Liver (tissue), 9 donors: Measurements from ENCODE around the gene OSTC. TPM values are rescaled to one million over a fixed set of nuclear protein-coding genes. Genes with fewer than 3 reads are reported as not detected.
A peak's percentile ranks its signal among the peaks of the same experiment; 100 is the strongest.

Source experiments
- DNase-seq: peaks from one replicate; pipeline ENCODE4 v3.0.0-alpha.2; 2017; ENCODE audit warnings: low spot score
- H3K27ac ChIP-seq, 2 donors: one replicate each; pipeline ENCODE4 v1.7.0; 2013; ENCODE audit warnings: inconsistent platforms in 2 of 2, low read length in 2 of 2, control low read depth in 1 of 2, low read depth in 1 of 2, mild to moderate bottlenecking in 1 of 2
- H3K27me3 ChIP-seq, 4 donors: one replicate each; pipeline versions ENCODE4 v1.6.1 to v1.7.0; 2013; ENCODE audit warnings: low read length in 3 of 4, inconsistent platforms in 1 of 4, mild to moderate bottlenecking in 1 of 4, moderate library complexity in 1 of 4; ENCODE audit not compliant: control insufficient read depth in 4 of 4, insufficient read depth in 4 of 4
- H3K36me3 ChIP-seq, 4 donors: one replicate each; pipeline versions ENCODE4 v1.6.1 to v1.7.0; 2013; ENCODE audit warnings: low read length in 3 of 4, mild to moderate bottlenecking in 3 of 4, low read depth in 1 of 4, moderate library complexity in 1 of 4; ENCODE audit not compliant: control insufficient read depth in 4 of 4, insufficient read depth in 3 of 4
- H3K4me1 ChIP-seq, 4 donors: one replicate each; pipeline versions ENCODE4 v1.6.1 to v1.7.0; 2013; ENCODE audit warnings: low read length in 3 of 4, mild to moderate bottlenecking in 3 of 4, moderate library complexity in 1 of 4; ENCODE audit not compliant: control insufficient read depth in 4 of 4, insufficient read depth in 4 of 4
- H3K4me3 ChIP-seq, 3 donors: one replicate each; pipeline versions ENCODE4 v1.6.1 to v1.7.0; 2013; ENCODE audit warnings: low read length in 3 of 3, control low read depth in 1 of 3, low read depth in 1 of 3, mild to moderate bottlenecking in 1 of 3
- H3K9ac ChIP-seq, 2 donors: one replicate each; pipeline ENCODE4 v1.7.0; 2013; ENCODE audit warnings: low read length in 2 of 2, mild to moderate bottlenecking in 2 of 2, moderate library complexity in 2 of 2, control low read depth in 1 of 2, low read depth in 1 of 2
- H3K9me3 ChIP-seq, 4 donors: one replicate each; pipeline versions ENCODE4 v1.6.1 to v1.7.0; 2013; ENCODE audit warnings: low read length in 3 of 4; ENCODE audit not compliant: control insufficient read depth in 4 of 4
- EGR1 ChIP-seq, 2 donors: IDR thresholded peaks; 2 replicates each; pipeline ENCODE4 v1.6.1; 2016 to 2018; ENCODE audit warnings: antibody characterized with exemption in 2 of 2, low read depth in 2 of 2
- FOXA1 ChIP-seq: IDR thresholded peaks from 2 replicates; pipeline ENCODE4 v1.6.1; 2016; ENCODE audit warnings: antibody characterized with exemption
- FOXA2 ChIP-seq: IDR thresholded peaks from 2 replicates; pipeline ENCODE4 v1.6.1; 2016; ENCODE audit warnings: antibody characterized with exemption
- HNF4A ChIP-seq, 2 donors: conservative IDR thresholded peaks; 2 replicates each; pipeline ENCODE4 v1.6.1; 2016; ENCODE audit warnings: antibody characterized with exemption in 2 of 2, mild to moderate bottlenecking in 2 of 2
- JUND ChIP-seq, 2 donors: IDR thresholded peaks; 2 replicates each; pipeline ENCODE4 v1.6.1; 2016; ENCODE audit warnings: antibody characterized with exemption in 2 of 2
- NR2F2 ChIP-seq: IDR thresholded peaks from 2 replicates; pipeline ENCODE4 v1.6.1; 2016; ENCODE audit warnings: antibody characterized with exemption
- RAD21 ChIP-seq, 2 donors: IDR thresholded peaks; 2 replicates each; pipeline ENCODE4 v1.6.1; 2016; ENCODE audit warnings: antibody characterized with exemption in 2 of 2, mild to moderate bottlenecking in 2 of 2
- TAF1 ChIP-seq: conservative IDR thresholded peaks from 2 replicates; pipeline ENCODE4 v1.6.1; 2016; ENCODE audit warnings: antibody characterized with exemption, mild to moderate bottlenecking
- WGBS: extraction: QIAGEN DNeasy Blood & Tissue Kit; methylation state at CpG from one replicate; pipeline ENCODE4 v1.1.7; 2013; 5-methylcytosine and 5-hydroxymethylcytosine counted together
- polyA plus RNA-seq, 2 donors: library from polyadenylated mRNA; stranded (reverse) in 1 of 2; unstranded in 1 of 2; fragments of 200-250 nt in 1 of 2; fragments of >200 nt in 1 of 2; fragmentation: Nextera tagmentation in 1 of 2; extraction: Ambion mirVana in 1 of 2; gene quantifications; one replicate each; pipeline versions ENCODE4 v1.2.1 to v1.2.3, GENCODE V29; 2013 to 2015
- total RNA-seq, 2 donors: library from RNA; depleted of rRNA; stranded (reverse); fragments of >200 nt; gene quantifications; one replicate each; pipeline ENCODE4 v1.2.3, GENCODE V29; 2014
- TF ChIP-seq, protein P1 (sequence below): IDR thresholded peaks from 2 replicates; pipeline ENCODE4 v1.6.1; 2016; ENCODE audit warnings: antibody characterized with exemption
- TF ChIP-seq, protein P2 (sequence below): IDR thresholded peaks from 2 replicates; pipeline ENCODE4 v1.6.1; 2016; ENCODE audit warnings: antibody characterized with exemption, mild to moderate bottlenecking
- TF ChIP-seq, protein P3 (sequence below): IDR thresholded peaks from 2 replicates; pipeline ENCODE4 v1.6.1; 2016; ENCODE audit warnings: antibody characterized with exemption
- TF ChIP-seq, protein P4 (sequence below): fragments of 150-350 bp; IDR thresholded peaks from 2 replicates; pipeline ENCODE4 v1.5.1; 2017; ENCODE audit warnings: improper control_type of control experiment, low read depth, low read length; ENCODE audit not compliant: missing input control
- donor health status: healthy.
- donor health status: healthy.
- donor health status: healthy.
- donor health status: healthy.
- donor health status: healthy.

OSTC gene
- total and polyA plus RNA-seq, 4 donors = 113 to 148 (median 143) TPM

DNA sequence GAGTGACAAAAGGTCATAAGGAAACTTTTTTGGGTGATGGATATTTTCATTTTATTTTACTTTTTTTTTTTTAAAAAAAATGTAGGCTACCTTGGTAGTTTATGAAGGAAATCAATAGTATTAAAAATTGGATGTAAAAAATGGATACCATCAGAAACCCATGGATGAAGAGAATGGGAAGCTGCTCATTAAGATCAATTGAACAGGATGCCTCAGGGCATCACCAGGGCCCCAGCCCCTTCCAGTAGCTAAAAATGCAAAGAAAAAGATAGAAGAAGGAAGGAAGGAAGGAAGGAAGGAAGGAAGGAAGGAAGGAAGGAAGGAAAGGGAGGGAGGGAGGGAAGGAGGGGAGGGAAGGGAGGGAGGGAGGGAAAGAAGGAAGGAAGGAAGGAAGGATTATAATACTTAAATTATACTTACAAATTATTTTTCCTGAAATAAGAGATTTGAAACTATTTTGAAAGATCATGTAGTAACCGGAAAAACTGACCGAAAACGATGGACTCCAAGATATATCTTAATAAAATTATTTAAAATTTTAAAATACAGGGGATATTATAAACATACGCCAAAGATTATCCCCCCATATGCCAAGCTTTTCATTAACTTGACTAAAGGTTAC, 24.1 kb downstream of the OSTC start:
- H3K4me3 ChIP-seq = no peak overlapping the region
- H3K9ac ChIP-seq = no peak overlapping the region
- no peaks in the 10 kb centered on the region for H3K9me3 ChIP-seq
- no peak for DNase-seq
- TF ChIP-seq EGR1 (IDR thresholded peaks at IDR 0.05; ENCODE audit: low read depth in 2 of 2) = no peak
- TF ChIP-seq FOXA2 = no peak
- TF ChIP-seq JUND (IDR thresholded peaks at IDR 0.05) = no peak
- TF ChIP-seq, protein P1, sequence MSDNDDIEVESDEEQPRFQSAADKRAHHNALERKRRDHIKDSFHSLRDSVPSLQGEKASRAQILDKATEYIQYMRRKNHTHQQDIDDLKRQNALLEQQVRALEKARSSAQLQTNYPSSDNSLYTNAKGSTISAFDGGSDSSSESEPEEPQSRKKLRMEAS = no peak
- no peak for TF ChIP-seq TAF1
- WGBS = 73% methylated on average over 4 of the region's 4 CpGs
- no peaks in the 10 kb centered on the region for H3K27me3 ChIP-seq
- H3K27ac ChIP-seq = no peak overlapping the region
- H3K4me1 ChIP-seq = no peaks in the 10 kb centered on the region
- H3K36me3 ChIP-seq = peaks cover 3 to 14% (median 7%) of the 10 kb centered on the region in 4 donors

DNA sequence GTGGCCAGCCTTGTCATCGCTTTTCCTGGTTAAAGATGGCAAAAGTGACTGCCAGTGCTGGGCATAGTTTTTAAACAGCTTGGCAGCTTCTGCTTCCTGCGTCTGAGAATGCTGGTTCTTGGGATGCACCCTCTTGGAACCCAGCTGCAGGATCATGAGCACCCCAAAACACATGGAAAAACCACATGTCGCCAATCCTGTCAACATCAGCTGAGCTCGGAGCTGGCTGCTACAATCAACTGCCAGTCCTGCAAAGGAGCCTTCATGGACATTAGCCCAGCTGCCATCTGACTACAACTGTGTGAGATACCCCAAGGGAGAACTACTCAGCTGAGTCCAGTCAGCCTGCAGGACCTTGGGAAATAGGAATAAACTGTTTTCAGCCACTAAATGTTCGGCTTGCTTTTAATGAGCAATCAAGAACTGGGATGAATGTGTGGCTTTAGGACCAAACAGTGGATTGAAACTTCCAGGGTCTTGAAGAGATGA, 31.0 kb downstream of the OSTC start:
- TF ChIP-seq, protein P2, sequence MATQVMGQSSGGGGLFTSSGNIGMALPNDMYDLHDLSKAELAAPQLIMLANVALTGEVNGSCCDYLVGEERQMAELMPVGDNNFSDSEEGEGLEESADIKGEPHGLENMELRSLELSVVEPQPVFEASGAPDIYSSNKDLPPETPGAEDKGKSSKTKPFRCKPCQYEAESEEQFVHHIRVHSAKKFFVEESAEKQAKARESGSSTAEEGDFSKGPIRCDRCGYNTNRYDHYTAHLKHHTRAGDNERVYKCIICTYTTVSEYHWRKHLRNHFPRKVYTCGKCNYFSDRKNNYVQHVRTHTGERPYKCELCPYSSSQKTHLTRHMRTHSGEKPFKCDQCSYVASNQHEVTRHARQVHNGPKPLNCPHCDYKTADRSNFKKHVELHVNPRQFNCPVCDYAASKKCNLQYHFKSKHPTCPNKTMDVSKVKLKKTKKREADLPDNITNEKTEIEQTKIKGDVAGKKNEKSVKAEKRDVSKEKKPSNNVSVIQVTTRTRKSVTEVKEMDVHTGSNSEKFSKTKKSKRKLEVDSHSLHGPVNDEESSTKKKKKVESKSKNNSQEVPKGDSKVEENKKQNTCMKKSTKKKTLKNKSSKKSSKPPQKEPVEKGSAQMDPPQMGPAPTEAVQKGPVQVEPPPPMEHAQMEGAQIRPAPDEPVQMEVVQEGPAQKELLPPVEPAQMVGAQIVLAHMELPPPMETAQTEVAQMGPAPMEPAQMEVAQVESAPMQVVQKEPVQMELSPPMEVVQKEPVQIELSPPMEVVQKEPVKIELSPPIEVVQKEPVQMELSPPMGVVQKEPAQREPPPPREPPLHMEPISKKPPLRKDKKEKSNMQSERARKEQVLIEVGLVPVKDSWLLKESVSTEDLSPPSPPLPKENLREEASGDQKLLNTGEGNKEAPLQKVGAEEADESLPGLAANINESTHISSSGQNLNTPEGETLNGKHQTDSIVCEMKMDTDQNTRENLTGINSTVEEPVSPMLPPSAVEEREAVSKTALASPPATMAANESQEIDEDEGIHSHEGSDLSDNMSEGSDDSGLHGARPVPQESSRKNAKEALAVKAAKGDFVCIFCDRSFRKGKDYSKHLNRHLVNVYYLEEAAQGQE = no peak
- TF ChIP-seq NR2F2 (no peak), HNF4A (conservative IDR thresholded peaks at IDR 0.05) (no peak), FOXA1 (no peak)
- TF ChIP-seq, protein P3, sequence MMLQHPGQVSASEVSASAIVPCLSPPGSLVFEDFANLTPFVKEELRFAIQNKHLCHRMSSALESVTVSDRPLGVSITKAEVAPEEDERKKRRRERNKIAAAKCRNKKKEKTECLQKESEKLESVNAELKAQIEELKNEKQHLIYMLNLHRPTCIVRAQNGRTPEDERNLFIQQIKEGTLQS = no peak
- 96% methylated on average over 5 of the region's 5 CpGs for WGBS
- Histone ChIP-seq H3K4me3 (no peak overlapping the region), H3K27me3 (no peaks in the 10 kb centered on the region), H3K9me3 (no peaks in the 10 kb centered on the region), H3K9ac (no peak overlapping the region), H3K27ac (no peak overlapping the region), H3K4me1 (no peaks in the 10 kb centered on the region), H3K36me3 (peaks cover 0 to 12% (median 4%) of the 10 kb centered on the region in 4 donors)
- no peak for DNase-seq

DNA sequence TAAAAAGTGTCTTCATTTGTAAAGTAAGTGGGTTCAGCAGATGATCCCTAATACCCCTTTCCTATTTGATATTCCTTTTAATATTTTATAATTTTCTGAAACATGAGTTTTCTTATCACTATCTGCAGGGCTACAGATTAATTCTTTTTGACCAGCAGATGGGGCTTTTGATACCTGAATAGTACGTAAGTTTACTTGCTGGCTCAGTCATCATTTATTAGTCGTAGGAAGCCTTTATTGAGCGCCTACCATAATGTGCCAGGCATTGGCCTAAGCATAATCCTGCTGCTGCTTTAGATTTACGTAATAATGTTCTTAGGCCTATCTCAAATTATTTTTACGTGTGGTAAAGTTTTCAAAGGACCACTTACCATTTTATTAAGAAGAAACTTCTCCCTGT, 33.1 kb downstream of the OSTC start:
- Histone ChIP-seq H3K4me3 (no peak overlapping the region), H3K9ac (no peak overlapping the region), H3K36me3 (peaks cover 0 to under 1% (median 0%) of the 10 kb centered on the region in 4 donors), H3K27me3 (no peaks in the 10 kb centered on the region), H3K4me1 (no peaks in the 10 kb centered on the region), H3K9me3 (no peaks in the 10 kb centered on the region), H3K27ac (no peak overlapping the region)
- TF ChIP-seq, protein P2 = no peak
- TF ChIP-seq, protein P4, sequence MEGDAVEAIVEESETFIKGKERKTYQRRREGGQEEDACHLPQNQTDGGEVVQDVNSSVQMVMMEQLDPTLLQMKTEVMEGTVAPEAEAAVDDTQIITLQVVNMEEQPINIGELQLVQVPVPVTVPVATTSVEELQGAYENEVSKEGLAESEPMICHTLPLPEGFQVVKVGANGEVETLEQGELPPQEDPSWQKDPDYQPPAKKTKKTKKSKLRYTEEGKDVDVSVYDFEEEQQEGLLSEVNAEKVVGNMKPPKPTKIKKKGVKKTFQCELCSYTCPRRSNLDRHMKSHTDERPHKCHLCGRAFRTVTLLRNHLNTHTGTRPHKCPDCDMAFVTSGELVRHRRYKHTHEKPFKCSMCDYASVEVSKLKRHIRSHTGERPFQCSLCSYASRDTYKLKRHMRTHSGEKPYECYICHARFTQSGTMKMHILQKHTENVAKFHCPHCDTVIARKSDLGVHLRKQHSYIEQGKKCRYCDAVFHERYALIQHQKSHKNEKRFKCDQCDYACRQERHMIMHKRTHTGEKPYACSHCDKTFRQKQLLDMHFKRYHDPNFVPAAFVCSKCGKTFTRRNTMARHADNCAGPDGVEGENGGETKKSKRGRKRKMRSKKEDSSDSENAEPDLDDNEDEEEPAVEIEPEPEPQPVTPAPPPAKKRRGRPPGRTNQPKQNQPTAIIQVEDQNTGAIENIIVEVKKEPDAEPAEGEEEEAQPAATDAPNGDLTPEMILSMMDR = peak; percentile 49
- TF ChIP-seq RAD21 (IDR thresholded peaks at IDR 0.05) = peak; percentile 84
- no peak for DNase-seq
- WGBS = 14% methylated on average over 5 of the region's 5 CpGs
